Neural progenitor cell (in vitro differentiated cells): ENCODE measurements around the gene TMC4.

Source experiments
- EZH2 ChIP-seq: fragments of 200-600 bp; sonication (generic); IDR thresholded peaks from 2 replicates; pipeline ENCODE4 v1.6.1; 2017; ENCODE audit warnings: antibody characterized with exemption, mild to moderate bottlenecking, moderate library complexity
- TF ChIP-seq, protein P1 (sequence below): fragments of 200-600 bp; sonication (generic); IDR thresholded peaks from 2 replicates; pipeline ENCODE4 v1.5.1; 2017; ENCODE audit warnings: antibody characterized with exemption, mild to moderate bottlenecking

DNA sequence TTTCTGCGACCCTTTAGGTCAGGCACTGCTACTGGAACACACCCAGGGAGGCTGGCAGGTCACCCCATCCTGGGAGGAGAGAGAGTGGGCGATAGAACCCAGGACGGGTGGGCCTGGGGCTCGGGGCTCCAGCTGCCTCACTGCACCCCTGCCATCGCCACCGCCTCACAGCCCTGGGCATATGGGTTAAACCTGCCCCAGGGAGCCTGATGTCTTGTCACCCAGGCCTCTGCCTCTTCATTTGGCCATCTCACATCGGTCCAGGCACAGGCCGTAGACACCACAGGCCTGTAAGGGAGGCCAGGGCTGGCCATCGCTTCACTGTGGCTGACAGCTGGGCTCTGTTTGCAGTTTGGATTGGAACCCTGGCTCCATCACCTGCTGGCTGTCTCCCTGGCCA, 47.2 kb downstream of the TMC4 start:
- TF ChIP-seq, protein P1, sequence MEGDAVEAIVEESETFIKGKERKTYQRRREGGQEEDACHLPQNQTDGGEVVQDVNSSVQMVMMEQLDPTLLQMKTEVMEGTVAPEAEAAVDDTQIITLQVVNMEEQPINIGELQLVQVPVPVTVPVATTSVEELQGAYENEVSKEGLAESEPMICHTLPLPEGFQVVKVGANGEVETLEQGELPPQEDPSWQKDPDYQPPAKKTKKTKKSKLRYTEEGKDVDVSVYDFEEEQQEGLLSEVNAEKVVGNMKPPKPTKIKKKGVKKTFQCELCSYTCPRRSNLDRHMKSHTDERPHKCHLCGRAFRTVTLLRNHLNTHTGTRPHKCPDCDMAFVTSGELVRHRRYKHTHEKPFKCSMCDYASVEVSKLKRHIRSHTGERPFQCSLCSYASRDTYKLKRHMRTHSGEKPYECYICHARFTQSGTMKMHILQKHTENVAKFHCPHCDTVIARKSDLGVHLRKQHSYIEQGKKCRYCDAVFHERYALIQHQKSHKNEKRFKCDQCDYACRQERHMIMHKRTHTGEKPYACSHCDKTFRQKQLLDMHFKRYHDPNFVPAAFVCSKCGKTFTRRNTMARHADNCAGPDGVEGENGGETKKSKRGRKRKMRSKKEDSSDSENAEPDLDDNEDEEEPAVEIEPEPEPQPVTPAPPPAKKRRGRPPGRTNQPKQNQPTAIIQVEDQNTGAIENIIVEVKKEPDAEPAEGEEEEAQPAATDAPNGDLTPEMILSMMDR = no peak
- no peak for TF ChIP-seq EZH2
